BLaER1 (cell line): ENCODE measurements around the gene SPRED2.
A peak's percentile ranks its signal among the peaks of the same experiment; 100 is the strongest.

ENCODE experiments used
- H3K27ac ChIP-seq: shearing (Covaris generic); formaldehyde crosslinking; 2 replicates; pipeline ENCODE4 v1.8.1; 2022
- H3K27me3 ChIP-seq: shearing (Covaris generic); formaldehyde crosslinking; 2 replicates; pipeline ENCODE4 v1.8.1; 2022
- H3K36me3 ChIP-seq: shearing (Covaris generic); formaldehyde crosslinking; 2 replicates; pipeline ENCODE4 v1.8.1; 2022
- H3K4me1 ChIP-seq: shearing (Covaris generic); formaldehyde crosslinking; 2 replicates; pipeline ENCODE4 v1.8.1; 2022
- H3K4me2 ChIP-seq: shearing (Covaris generic); formaldehyde crosslinking; 2 replicates; pipeline ENCODE4 v1.8.1; 2022
- H3K4me3 ChIP-seq: shearing (Covaris generic); formaldehyde crosslinking; 2 replicates; pipeline ENCODE4 v1.8.1; 2022
- H3K9ac ChIP-seq: shearing (Covaris generic); formaldehyde crosslinking; 2 replicates; pipeline ENCODE4 v1.8.1; 2022
- H3K9me3 ChIP-seq: shearing (Covaris generic); formaldehyde crosslinking; 2 replicates; pipeline ENCODE4 v1.8.1; 2022
- H4K20me1 ChIP-seq: shearing (Covaris generic); formaldehyde crosslinking; 2 replicates; pipeline ENCODE4 v1.8.1; 2022
- Cebpa-rat ChIP-seq: shearing (Covaris generic); IDR thresholded peaks from 2 replicates; pipeline ENCODE4 v1.8.1; 2022

The SPRED2 gene

GRCh38 chr2:65351948-65352595, 80.3 kb downstream of the SPRED2 start:
- Histone ChIP-seq H4K20me1 (peaks cover 22% of the 10 kb centered on the region), H3K4me3 (no peak overlapping the region), H3K4me1 (peaks cover 31% of the 10 kb centered on the region), H3K27me3 (no peaks in the 10 kb centered on the region), H3K36me3 (peaks cover 10% of the 10 kb centered on the region; the same call in 1 of the 2 replicates), H3K9me3 (no peaks in the 10 kb centered on the region; the same call in none of the 2 replicates), H3K27ac (no peak overlapping the region), H3K9ac (no peak overlapping the region), H3K4me2 (no peak overlapping the region)
- TF ChIP-seq Cebpa-rat, result no peak

- Histone ChIP-seq H3K9me3 (no peaks in the 10 kb centered on the region; the same call in none of the 2 replicates), H3K36me3 (peaks cover 10% of the 10 kb centered on the region; the same call in 1 of the 2 replicates), H3K4me2 (no peak overlapping the region), H3K27me3 (no peaks in the 10 kb centered on the region), H4K20me1 (peaks cover 22% of the 10 kb centered on the region), H3K4me3 (no peak overlapping the region), H3K27ac (no peak overlapping the region), H3K9ac (no peak overlapping the region), H3K4me1 (peaks cover 31% of the 10 kb centered on the region)
- TF ChIP-seq Cebpa-rat, result no peak
These were observed 81.0 kb downstream of the SPRED2 start for GRCh38 chr2:65351234-65351947.

- Histone ChIP-seq H3K36me3 (peaks cover 10% of the 10 kb centered on the region; the same call in 1 of the 2 replicates), H3K9me3 (no peaks in the 10 kb centered on the region; the same call in none of the 2 replicates), H4K20me1 (peaks cover 22% of the 10 kb centered on the region), H3K9ac (no peak overlapping the region), H3K4me1 (peaks cover 31% of the 10 kb centered on the region), H3K4me2 (peak overlapping the region; percentile 63; the same call in 1 of the 2 replicates), H3K27me3 (no peaks in the 10 kb centered on the region), H3K4me3 (no peak overlapping the region), H3K27ac (no peak overlapping the region)
- no peak for TF ChIP-seq Cebpa-rat
These were observed 81.7 kb downstream of the SPRED2 start for GRCh38 chr2:65350651-65351056.

GRCh38 chr2:65349863-65350262, 82.5 kb downstream of the SPRED2 start:
- peak overlapping the region; percentile 63 for H3K4me2 ChIP-seq
- peaks cover 24% of the 10 kb centered on the region for H3K4me1 ChIP-seq
- no peaks in the 10 kb centered on the region for H3K27me3 ChIP-seq
- H3K9me3 ChIP-seq, result no peaks in the 10 kb centered on the region; the same call in none of the 2 replicates
- no peak for TF ChIP-seq Cebpa-rat
- H3K4me3 ChIP-seq, result no peak overlapping the region
- H3K27ac ChIP-seq, result peak overlapping the region; percentile 5; the same call in 1 of the 2 replicates
- H3K36me3 ChIP-seq, result peaks cover 10% of the 10 kb centered on the region; the same call in 1 of the 2 replicates
- H3K9ac ChIP-seq, result no peak overlapping the region
- peaks cover 22% of the 10 kb centered on the region for H4K20me1 ChIP-seq

GRCh38 chr2:65347913-65348312, 84.5 kb downstream of the SPRED2 start:
- TF ChIP-seq Cebpa-rat, result no peak
- Histone ChIP-seq H3K4me1 (peaks cover 21% of the 10 kb centered on the region), H3K4me3 (no peak overlapping the region), H3K27me3 (no peaks in the 10 kb centered on the region), H3K27ac (no peak overlapping the region), H3K4me2 (no peak overlapping the region), H3K36me3 (peaks cover 14% of the 10 kb centered on the region; the same call in 1 of the 2 replicates), H3K9me3 (no peaks in the 10 kb centered on the region; the same call in none of the 2 replicates), H4K20me1 (peaks cover 22% of the 10 kb centered on the region), H3K9ac (no peak overlapping the region)

- Histone ChIP-seq H3K9me3 (no peaks in the 10 kb centered on the region; the same call in none of the 2 replicates), H3K4me2 (no peak overlapping the region), H4K20me1 (peaks cover 13% of the 10 kb centered on the region), H3K27ac (no peak overlapping the region), H3K36me3 (peaks cover 21% of the 10 kb centered on the region), H3K4me1 (peaks cover 14% of the 10 kb centered on the region), H3K27me3 (no peaks in the 10 kb centered on the region), H3K4me3 (no peak overlapping the region), H3K9ac (no peak overlapping the region)
- TF ChIP-seq Cebpa-rat, result no peak
These were observed 86.8 kb downstream of the SPRED2 start for GRCh38 chr2:65345631-65346030.

- no peaks in the 10 kb centered on the region for H3K27me3 ChIP-seq
- no peak overlapping the region for H3K4me3 ChIP-seq
- no peaks in the 10 kb centered on the region; the same call in none of the 2 replicates for H3K9me3 ChIP-seq
- no peak overlapping the region for H3K4me2 ChIP-seq
- peaks cover 24% of the 10 kb centered on the region for H3K36me3 ChIP-seq
- TF ChIP-seq Cebpa-rat, result no peak
- H3K4me1 ChIP-seq, result peaks cover 4% of the 10 kb centered on the region
- H3K9ac ChIP-seq, result no peak overlapping the region
- no peak overlapping the region for H3K27ac ChIP-seq
- peaks cover 4% of the 10 kb centered on the region for H4K20me1 ChIP-seq
These were observed 87.7 kb downstream of the SPRED2 start for GRCh38 chr2:65344689-65345088.

- Histone ChIP-seq H3K4me3 (no peak overlapping the region), H3K9ac (no peak overlapping the region), H3K4me1 (no peaks in the 10 kb centered on the region), H3K9me3 (no peaks in the 10 kb centered on the region; the same call in none of the 2 replicates), H3K4me2 (no peak overlapping the region), H4K20me1 (no peaks in the 10 kb centered on the region), H3K27me3 (no peaks in the 10 kb centered on the region), H3K36me3 (peaks cover 24% of the 10 kb centered on the region), H3K27ac (no peak overlapping the region)
- no peak for TF ChIP-seq Cebpa-rat
These were observed 88.2 kb downstream of the SPRED2 start for GRCh38 chr2:65344182-65344581.

GRCh38 chr2:65343386-65343785, 89.0 kb downstream of the SPRED2 start:
- Histone ChIP-seq H3K36me3 (peaks cover 27% of the 10 kb centered on the region), H3K9ac (no peak overlapping the region), H3K9me3 (peaks cover 5% of the 10 kb centered on the region), H3K27ac (no peak overlapping the region), H3K4me3 (no peak overlapping the region), H3K4me2 (no peak overlapping the region), H3K4me1 (no peaks in the 10 kb centered on the region), H4K20me1 (no peaks in the 10 kb centered on the region), H3K27me3 (no peaks in the 10 kb centered on the region)
- TF ChIP-seq Cebpa-rat, result no peak
